HEK293 (cell line): Measurements from ENCODE around the gene ZACN.

Source experiments
- OSR2 ChIP-seq: fragments of 450-650 bp; formaldehyde crosslinking; IDR thresholded peaks from 2 replicates; pipeline ENCODE4 v1.5.1; 2016; ENCODE audit warnings: missing biosample characterization, missing genetic modification characterization
- SETDB1 ChIP-seq: IDR thresholded peaks from one replicate; pipeline ENCODE4 v1.6.1; 2017; ENCODE audit warnings: mild to moderate bottlenecking, low read length, moderate library complexity, mixed read lengths; ENCODE audit not compliant: insufficient read length
- ZNF311 ChIP-seq: fragments of 450-650 bp; formaldehyde crosslinking; IDR thresholded peaks from 2 replicates; pipeline ENCODE4 v1.5.1; 2017; ENCODE audit warnings: missing biosample characterization, missing genetic modification characterization, borderline replicate concordance
- ZNF354C ChIP-seq: fragments of 450-650 bp; formaldehyde crosslinking; IDR thresholded peaks from 2 replicates; pipeline ENCODE4 v1.5.1; 2016; ENCODE audit warnings: missing biosample characterization, missing genetic modification characterization, low read depth, borderline replicate concordance
- ZNF600 ChIP-seq: fragments of 450-650 bp; formaldehyde crosslinking; IDR thresholded peaks from 2 replicates; pipeline ENCODE4 v1.5.1; 2016; ENCODE audit warnings: missing biosample characterization, missing genetic modification characterization
- ZNF670 ChIP-seq: fragments of 450-650 bp; formaldehyde crosslinking; IDR thresholded peaks from 2 replicates; pipeline ENCODE4 v1.5.1; 2016; ENCODE audit warnings: missing biosample characterization, missing genetic modification characterization, low read depth
- ZNF677 ChIP-seq: fragments of 450-650 bp; IDR thresholded peaks from 2 replicates; pipeline ENCODE4 v1.5.0; 2018; ENCODE audit warnings: missing biosample characterization, mild to moderate bottlenecking, missing genetic modification characterization, moderate library complexity
- ZNF837 ChIP-seq: fragments of 450-650 bp; formaldehyde crosslinking; IDR thresholded peaks from 2 replicates; pipeline ENCODE4 v1.5.1; 2016; ENCODE audit warnings: missing biosample characterization, missing genetic modification characterization
- ZXDB ChIP-seq: fragments of 450-650 bp; formaldehyde crosslinking; IDR thresholded peaks from 2 replicates; pipeline ENCODE4 v1.5.1; 2016; ENCODE audit warnings: missing biosample characterization, missing genetic modification characterization
- TF ChIP-seq, protein P1 (sequence below): fragments of 450-650 bp; formaldehyde crosslinking; IDR thresholded peaks from 2 replicates; pipeline ENCODE4 v1.5.1; 2016; ENCODE audit warnings: missing biosample characterization, missing genetic modification characterization
- TF ChIP-seq, protein P2 (sequence below): IDR thresholded peaks from 2 replicates; pipeline ENCODE4 v1.6.1; 2011; ENCODE audit warnings: mild to moderate bottlenecking, low read depth, low read length, borderline replicate concordance

DNA sequence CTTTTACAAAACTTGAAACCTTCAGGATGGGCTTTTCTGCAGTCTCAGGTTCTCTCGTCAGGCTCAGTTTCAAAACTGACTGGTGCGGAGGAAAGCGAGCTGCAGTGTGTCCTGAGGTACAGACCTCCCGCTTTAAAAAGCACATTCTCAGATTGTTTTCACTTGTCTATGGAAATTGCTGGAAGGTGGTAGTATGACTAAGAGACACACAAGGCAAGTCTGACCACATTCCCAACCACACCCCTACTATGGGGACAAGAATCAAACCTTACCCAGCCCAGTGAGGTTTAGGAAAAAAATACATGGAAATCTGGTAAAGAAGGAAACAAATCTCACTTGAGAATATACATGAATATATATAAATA, 24.9 kb upstream of the ZACN start:
- TF ChIP-seq, protein P1, sequence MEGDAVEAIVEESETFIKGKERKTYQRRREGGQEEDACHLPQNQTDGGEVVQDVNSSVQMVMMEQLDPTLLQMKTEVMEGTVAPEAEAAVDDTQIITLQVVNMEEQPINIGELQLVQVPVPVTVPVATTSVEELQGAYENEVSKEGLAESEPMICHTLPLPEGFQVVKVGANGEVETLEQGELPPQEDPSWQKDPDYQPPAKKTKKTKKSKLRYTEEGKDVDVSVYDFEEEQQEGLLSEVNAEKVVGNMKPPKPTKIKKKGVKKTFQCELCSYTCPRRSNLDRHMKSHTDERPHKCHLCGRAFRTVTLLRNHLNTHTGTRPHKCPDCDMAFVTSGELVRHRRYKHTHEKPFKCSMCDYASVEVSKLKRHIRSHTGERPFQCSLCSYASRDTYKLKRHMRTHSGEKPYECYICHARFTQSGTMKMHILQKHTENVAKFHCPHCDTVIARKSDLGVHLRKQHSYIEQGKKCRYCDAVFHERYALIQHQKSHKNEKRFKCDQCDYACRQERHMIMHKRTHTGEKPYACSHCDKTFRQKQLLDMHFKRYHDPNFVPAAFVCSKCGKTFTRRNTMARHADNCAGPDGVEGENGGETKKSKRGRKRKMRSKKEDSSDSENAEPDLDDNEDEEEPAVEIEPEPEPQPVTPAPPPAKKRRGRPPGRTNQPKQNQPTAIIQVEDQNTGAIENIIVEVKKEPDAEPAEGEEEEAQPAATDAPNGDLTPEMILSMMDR (tag by site-specific recombination) = no peak
- TF ChIP-seq ZNF670 (no peak), ZNF677 (no peak), ZNF354C (tag by site-specific recombination) (no peak), ZXDB (tag by site-specific recombination) (no peak), ZNF311 (tag by site-specific recombination) (no peak), ZNF600 (no peak), SETDB1 (no peak), ZNF837 (tag by site-specific recombination) (no peak), OSR2 (tag by site-specific recombination) (no peak)
- TF ChIP-seq, protein P2, sequence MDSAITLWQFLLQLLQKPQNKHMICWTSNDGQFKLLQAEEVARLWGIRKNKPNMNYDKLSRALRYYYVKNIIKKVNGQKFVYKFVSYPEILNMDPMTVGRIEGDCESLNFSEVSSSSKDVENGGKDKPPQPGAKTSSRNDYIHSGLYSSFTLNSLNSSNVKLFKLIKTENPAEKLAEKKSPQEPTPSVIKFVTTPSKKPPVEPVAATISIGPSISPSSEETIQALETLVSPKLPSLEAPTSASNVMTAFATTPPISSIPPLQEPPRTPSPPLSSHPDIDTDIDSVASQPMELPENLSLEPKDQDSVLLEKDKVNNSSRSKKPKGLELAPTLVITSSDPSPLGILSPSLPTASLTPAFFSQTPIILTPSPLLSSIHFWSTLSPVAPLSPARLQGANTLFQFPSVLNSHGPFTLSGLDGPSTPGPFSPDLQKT = no peak
